ENCODE results near the gene DNAAF2. TPM values are rescaled to one million over a fixed set of nuclear protein-coding genes. Genes with fewer than 3 reads are reported as not detected.

The DNAAF2 gene, protein sequence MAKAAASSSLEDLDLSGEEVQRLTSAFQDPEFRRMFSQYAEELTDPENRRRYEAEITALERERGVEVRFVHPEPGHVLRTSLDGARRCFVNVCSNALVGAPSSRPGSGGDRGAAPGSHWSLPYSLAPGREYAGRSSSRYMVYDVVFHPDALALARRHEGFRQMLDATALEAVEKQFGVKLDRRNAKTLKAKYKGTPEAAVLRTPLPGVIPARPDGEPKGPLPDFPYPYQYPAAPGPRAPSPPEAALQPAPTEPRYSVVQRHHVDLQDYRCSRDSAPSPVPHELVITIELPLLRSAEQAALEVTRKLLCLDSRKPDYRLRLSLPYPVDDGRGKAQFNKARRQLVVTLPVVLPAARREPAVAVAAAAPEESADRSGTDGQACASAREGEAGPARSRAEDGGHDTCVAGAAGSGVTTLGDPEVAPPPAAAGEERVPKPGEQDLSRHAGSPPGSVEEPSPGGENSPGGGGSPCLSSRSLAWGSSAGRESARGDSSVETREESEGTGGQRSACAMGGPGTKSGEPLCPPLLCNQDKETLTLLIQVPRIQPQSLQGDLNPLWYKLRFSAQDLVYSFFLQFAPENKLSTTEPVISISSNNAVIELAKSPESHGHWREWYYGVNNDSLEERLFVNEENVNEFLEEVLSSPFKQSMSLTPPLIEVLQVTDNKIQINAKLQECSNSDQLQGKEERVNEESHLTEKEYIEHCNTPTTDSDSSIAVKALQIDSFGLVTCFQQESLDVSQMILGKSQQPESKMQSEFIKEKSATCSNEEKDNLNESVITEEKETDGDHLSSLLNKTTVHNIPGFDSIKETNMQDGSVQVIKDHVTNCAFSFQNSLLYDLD
- total RNA-seq (10 to 100 TPM in 1 of 9 donors, 1 to 10 TPM in 8; 3.6 to 10.0 (median 5.1) TPM), polyA plus RNA-seq (1 to 10 TPM; 3.4 to 6.7 TPM)
- long read RNA-seq, donor 1, transcript DNAAF2-202 (2 exons, 2,819 nt) = minor isoform, 5 of 31 reads
- long read RNA-seq, donor 1, transcript DNAAF2-201 (3 exons, 2,963 nt) = major isoform, 18 of 31 reads
- long read RNA-seq, donor 1, partial matches to known transcripts = 1 of 31 reads
- long read RNA-seq, donor 1, other reads (novel, unspliced or antisense) = 7 of 31 reads
- long read RNA-seq, donor 2, transcript DNAAF2-201 (3 exons, 2,963 nt) = major isoform, 45 of 81 reads
- long read RNA-seq, donor 2, transcript DNAAF2-202 (2 exons, 2,819 nt) = minor isoform, 24 of 81 reads
- long read RNA-seq, donor 2, partial matches to known transcripts = 2 of 81 reads
- long read RNA-seq, donor 2, other reads (novel, unspliced or antisense) = 10 of 81 reads
- long read RNA-seq, donor 3, transcript DNAAF2-202 (2 exons, 2,819 nt) = minor isoform, 5 of 21 reads
- long read RNA-seq, donor 3, transcript DNAAF2-201 (3 exons, 2,963 nt) = major isoform, 14 of 21 reads
- long read RNA-seq, donor 3, partial matches to known transcripts = 0 of 21 reads
- long read RNA-seq, donor 3, other reads (novel, unspliced or antisense) = 2 of 21 reads

- Histone ChIP-seq H3K9me3 (no peaks in the 10 kb centered on the region), H3K27ac (peak within 1 kb of the TSS; percentile 79 to 100 (median 98)), H3K27me3 (no peaks in the 10 kb centered on the region), H3K4me1 (peaks cover 0 to 66% (median 38%) of the 10 kb centered on the region in 12 donors), H3K36me3 (peaks cover 0 to 27% (median 12%) of the 10 kb centered on the region in 9 donors), H3K4me3 (peak within 1 kb of the TSS; percentile 68 to 98 (median 95))
- ATAC-seq (peak; percentile 24 to 64 (median 56)), DNase-seq (peak; percentile 45 to 79 (median 60))
- 0 to 1% (median 0%) methylated on average over 24 to 80 of the region's 80 CpGs for WGBS, 4 donors
- intact Hi-C loops (cut with DNase I) = loop anchor here (1.0 to 10.0 kb wide), 16 partner anchors 53 to 482 kb away; partner anchors contain the start of genes KLHDC2 (in 7 of the 10), KLHDC1 (in 4 of the 10), NEMF (in 4 of the 10) and POLE2 (in 2 of the 10)
- no peak for TF ChIP-seq POLR2A (IDR thresholded peaks at IDR 0.05)
- TF ChIP-seq, protein P1, sequence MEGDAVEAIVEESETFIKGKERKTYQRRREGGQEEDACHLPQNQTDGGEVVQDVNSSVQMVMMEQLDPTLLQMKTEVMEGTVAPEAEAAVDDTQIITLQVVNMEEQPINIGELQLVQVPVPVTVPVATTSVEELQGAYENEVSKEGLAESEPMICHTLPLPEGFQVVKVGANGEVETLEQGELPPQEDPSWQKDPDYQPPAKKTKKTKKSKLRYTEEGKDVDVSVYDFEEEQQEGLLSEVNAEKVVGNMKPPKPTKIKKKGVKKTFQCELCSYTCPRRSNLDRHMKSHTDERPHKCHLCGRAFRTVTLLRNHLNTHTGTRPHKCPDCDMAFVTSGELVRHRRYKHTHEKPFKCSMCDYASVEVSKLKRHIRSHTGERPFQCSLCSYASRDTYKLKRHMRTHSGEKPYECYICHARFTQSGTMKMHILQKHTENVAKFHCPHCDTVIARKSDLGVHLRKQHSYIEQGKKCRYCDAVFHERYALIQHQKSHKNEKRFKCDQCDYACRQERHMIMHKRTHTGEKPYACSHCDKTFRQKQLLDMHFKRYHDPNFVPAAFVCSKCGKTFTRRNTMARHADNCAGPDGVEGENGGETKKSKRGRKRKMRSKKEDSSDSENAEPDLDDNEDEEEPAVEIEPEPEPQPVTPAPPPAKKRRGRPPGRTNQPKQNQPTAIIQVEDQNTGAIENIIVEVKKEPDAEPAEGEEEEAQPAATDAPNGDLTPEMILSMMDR (IDR thresholded peaks at IDR 0.05) = peak in 4 of 12 donors; percentile 1 to 15 (median 3)
Measured at GRCh38 chr14:49634547-49635334, at the start of gene DNAAF2. DNAAF2 (minus strand) TSS chr14:49635244; CDS start chr14:49635149, 95 bp downstream.

- no peak overlapping the region for H3K4me3 ChIP-seq
- ATAC-seq (no peak), DNase-seq (no peak)
- intact Hi-C loops (cut with DNase I) = no loop called here
- no peaks in the 10 kb centered on the region for H3K4me1 ChIP-seq
- no peaks in the 10 kb centered on the region for H3K27me3 ChIP-seq
- H3K9me3 ChIP-seq = no peaks in the 10 kb centered on the region
- H3K36me3 ChIP-seq = no peaks in the 10 kb centered on the region
- H3K27ac ChIP-seq = no peak overlapping the region
- WGBS, 4 donors = 80 to 83% (median 82%) methylated on average over 2 of the region's 2 CpGs
- TF ChIP-seq POLR2A (IDR thresholded peaks at IDR 0.05) = no peak
- TF ChIP-seq, protein P1 (IDR thresholded peaks at IDR 0.05) = no peak
Measured at GRCh38 chr14:49679271-49679670, 44.2 kb upstream of the DNAAF2 start.

DNA sequence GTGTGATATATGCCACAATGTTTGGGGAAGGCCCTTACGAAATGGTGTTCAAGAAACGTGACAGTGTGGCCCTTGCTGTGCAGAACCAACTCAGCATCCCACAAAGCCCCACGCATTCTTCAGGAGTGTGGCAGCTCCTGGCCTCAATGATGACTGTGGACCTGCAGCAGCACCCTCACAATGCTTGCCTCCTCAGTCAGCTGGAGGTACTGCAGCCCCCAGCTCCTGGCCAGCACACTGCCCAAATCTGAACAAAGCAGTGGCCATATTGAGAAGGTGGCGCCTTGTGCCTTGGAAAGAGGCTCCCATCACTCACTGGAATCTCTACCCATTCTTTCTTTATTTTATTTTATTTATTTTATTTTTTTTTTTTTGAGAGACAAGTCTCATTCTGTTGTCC is 42.6 kb upstream of the DNAAF2 start:
- no peak overlapping the region for H3K27ac ChIP-seq
- DNase-seq (no peak), ATAC-seq (no peak)
- 95 to 100% (median 97%) methylated on average over 2 to 4 of the region's 4 CpGs for whole genome bisulfite sequencing, 4 donors
- H3K4me3 ChIP-seq = no peak overlapping the region
- no peaks in the 10 kb centered on the region for H3K9me3 ChIP-seq
- H3K4me1 ChIP-seq = no peaks in the 10 kb centered on the region
- H3K27me3 ChIP-seq = no peaks in the 10 kb centered on the region
- intact Hi-C loops (cut with DNase I) = no loop called here
- no peaks in the 10 kb centered on the region for H3K36me3 ChIP-seq
- TF ChIP-seq, protein P1 (IDR thresholded peaks at IDR 0.05) = no peak
- no peak for TF ChIP-seq POLR2A (IDR thresholded peaks at IDR 0.05)

All from heart left ventricle (tissue), 16 donors.